ENCODE data around the gene TMED7. TPM values are rescaled to one million over a fixed set of nuclear protein-coding genes. Genes with fewer than 3 reads are reported as not detected.

The TMED7 gene
- total RNA-seq, 1 donor from 2014 or later: 107 TPM

DNA sequence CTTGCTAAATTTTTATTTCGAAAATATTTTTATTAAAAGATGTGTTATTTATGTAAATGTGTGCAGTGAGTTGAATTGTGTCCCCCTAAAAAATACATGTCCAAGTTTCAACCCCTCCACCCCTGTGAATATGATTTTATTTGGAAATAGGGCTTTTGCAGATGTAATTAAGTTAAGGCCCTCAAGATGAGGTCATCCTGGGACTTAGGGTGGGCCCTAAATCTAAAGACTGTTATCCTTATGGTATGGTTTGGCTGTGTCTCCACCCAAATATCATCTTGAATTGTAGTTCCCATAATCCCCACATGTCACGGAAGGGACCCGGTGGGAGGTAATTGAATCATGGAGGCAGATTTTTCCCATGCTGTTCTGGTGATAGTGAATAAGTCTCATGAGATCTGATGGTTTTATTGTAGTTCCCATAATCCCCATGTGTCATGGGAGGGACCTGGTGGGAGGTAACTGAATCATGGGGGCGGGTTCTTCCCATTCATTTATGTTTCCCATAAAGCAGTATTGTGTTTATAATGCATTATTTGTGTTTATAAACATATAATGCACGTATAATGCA, 1.5 kb upstream of the TMED7 start:
- no peak for DNase-seq

DNA sequence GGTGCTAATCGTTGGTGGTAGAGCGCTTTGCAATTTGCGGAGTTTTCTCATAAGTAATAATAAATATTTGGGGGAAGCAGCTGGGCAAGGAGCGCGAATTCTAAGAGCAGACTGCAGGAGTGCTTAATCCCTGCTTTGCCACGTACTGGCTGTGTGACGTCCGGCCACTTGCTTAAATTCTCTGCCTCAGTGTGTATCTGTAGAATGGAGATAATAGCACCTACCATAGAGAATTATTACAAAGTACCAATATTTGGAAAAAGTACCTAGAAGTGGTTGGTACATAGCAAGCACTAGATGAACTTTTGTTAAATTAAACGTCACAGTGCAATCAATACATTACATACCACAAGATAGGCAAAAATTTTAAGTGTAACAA, 598 bp upstream of the TMED7 start:
- DNase-seq: no peak

DNA sequence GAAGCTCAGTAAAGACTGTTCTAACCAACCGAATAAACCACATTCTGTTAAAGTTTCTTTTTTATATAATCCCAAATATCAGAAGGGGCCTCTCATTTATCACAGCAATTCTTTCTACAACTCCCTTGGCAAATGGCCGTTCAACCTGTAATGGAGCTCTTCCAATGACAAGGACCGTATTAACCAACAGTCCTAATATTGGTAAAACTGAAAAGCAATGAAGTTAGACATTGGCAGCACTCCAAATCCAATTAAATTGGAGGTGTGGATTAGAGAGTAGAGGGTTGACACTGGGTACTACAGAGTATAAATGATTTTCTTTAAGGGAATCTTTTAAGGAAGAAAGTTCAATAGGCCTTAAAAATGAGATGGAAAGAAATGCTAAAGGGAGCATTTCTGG, 842 bp downstream of the TMED7 start:
- DNase-seq: no peak

DNA sequence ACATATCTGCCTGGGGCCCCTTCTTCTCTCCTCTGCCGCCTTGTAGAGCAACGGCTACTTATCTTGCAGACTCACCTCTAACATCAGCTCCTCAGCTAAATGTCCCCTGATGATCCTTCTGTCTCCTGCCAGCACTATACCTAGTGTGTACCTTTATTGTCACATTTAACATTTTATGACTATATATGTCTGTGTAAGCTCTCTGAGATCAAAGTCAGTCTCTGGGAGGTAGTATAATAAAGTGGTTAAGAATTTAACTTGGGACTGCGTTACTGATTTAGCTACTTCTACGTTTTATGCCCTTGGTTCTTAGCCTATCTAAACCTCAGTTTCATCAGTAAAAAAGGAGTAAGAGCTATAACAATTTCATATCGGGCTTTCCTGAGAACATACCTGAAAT, 2.2 kb downstream of the TMED7 start:
- DNase-seq: no peak

DNA sequence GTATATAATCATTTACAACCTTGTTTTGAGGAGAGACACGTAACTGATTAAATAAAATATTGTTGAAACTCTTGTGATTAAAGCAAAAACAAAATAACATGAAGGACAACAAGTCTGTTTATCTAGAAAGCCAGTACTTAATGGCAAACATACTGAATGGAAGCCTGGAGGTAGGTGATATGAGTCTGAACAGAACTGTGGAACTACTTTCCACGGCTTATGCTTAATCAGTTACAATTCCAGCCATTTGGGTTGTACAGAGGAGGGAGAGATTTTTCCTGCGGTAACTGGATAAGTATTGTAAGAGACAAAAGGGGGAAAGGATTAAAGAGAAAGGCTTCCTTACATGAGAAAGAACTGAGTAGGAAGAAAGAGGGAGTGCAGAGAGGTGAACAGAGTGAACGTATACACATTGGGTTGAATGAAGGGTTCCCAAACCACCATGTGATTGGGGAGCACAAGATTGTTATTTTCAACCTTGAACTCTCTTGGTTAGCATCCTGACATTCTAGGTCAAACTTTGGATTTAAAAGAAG, 4.4 kb downstream of the TMED7 start:
- no peak for DNase-seq

DNA sequence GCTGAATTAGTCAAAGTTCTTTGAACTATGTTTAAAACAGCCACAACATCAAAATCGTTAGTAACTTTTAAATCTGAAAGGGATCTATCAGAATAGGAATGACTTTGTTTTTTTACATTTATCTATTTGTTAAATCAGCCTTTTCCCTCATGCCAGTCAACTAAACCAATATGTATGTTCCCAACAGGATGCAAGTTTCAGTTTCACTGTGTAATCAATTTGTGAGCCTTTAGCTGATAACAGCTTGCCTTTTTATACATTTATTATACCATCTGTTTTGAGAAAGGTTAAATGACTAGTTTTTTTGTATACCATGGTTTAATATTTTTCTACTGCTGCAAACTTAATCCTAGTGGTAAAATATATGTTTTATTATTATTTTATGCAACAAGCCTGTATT, 8.9 kb downstream of the TMED7 start:
- no peak for DNase-seq

- peak; percentile 81 for DNase-seq
Measured at GRCh38 chr5:115616472-115616871, 9.4 kb downstream of the TMED7 start.

GRCh38 chr5:115611873-115612272, 14.0 kb downstream of the TMED7 start:
- no peak for DNase-seq

DNA sequence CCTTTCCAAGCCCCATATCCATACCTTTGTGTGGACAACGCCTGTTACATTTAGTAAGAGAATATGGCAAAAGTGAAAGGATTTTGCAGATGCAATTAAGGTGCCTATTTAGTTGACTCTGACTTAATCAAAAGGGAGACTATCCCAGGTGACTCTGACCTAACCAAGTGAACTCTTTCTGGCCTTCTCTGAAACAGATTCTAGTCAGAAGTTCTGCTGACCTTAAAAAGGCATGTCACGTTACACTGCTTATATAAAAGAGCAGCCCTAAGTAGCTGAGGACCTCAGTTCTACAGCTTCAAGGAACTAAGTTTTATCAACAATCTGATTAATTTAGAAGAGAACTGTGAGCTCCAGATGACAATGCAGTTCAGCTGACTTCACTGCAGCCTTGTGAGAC, 17.9 kb downstream of the TMED7 start:
- no peak for DNase-seq

GRCh38 chr5:115605436-115605835, 20.4 kb downstream of the TMED7 start:
- no peak for DNase-seq

DNA sequence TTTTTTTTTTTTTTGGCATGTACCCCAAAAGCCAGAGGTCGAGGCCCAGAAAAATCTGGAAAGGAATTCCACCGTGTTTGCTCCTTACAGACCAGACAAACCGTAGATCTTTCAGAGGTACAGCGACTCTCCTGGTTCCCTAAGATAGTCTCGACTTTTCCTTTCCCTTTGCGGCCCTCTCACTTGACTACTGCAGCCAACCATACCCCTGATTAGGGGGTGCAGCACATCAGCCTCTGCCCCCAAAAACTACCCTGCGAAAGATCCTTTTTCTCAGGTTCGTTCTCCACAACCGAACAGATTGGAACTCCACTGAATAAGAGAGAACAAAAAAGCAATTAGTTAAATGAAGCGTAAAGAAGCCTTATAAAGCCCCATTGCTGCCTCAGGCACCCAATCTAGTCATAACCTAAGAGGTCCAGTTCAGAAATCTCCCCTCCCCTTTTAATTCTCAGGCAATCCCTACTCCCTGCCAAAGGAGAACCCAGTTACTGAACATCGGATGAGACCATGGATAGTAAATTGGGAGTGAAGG, 23.2 kb downstream of the TMED7 start:
- no peak for DNase-seq

DNA sequence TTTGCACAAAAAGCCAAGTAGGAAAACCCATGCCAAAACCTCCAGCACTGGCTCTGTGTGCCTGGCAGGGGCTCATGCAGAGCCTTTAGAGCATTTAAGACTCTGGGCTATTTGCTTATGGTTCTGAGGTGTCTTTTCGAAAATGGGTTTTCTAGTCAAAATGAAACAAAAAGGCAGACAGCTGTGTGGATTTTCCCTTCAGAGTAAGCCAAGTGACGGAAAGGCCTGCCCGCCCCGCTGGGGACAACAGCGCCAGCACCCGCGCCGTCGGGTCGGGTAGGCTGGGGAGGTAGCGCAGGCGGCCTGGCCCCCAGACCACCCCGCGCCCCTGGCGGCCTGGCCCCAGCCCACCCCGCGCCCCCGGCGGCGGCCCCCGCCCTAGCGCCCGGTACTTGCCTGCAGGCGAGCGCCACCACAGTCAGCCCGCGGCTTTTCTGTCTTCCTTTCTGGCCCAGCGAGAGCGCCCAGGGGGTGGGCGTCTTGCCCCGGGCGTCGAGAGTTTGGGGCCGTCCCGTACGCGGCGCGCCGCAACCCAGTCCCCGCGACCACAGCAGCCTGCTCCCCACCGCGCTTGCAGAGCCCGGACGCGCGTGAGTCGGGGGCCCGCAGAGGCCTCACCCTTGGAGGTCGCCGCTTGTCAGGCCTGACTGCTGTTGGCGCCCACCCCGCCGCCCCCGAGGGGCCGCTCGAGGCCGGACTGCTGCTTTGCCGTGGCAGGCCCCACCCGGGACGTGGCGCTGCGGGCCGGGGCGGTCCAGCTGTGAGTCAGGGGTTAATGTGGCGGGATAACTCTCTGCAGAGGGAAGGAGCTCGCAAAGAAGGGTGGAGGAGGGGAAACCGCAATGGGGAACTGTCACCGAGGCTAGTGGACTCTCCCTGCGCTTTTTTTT, 23.9 kb downstream of the TMED7 start, which contains the start of gene TICAM2:
TICAM2 (minus strand) TSS at position 779 of the 890 bp plus-strand sequence. CDS start 21,223 bp downstream, outside the sequence.
- DNase-seq: peak; percentile 78

DNA sequence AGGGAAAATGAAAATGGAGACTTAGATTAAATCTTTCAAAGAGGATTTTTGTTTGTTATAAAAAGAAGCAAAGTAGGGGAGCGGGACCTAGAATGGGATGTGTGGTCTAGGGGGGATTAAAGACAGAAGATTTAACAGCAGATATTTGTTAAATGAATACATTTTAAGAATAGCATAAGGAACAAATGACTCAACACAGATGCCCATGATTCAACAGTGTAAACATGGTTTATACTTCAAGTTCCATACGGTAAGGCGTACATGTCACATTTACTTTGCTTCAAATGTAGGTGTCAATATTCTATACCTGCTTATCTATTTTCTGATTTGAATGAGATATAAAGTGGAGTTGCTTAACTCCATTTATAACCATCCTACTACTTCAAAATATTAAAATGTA, 25.1 kb downstream of the TMED7 start:
- no peak for DNase-seq

DNA sequence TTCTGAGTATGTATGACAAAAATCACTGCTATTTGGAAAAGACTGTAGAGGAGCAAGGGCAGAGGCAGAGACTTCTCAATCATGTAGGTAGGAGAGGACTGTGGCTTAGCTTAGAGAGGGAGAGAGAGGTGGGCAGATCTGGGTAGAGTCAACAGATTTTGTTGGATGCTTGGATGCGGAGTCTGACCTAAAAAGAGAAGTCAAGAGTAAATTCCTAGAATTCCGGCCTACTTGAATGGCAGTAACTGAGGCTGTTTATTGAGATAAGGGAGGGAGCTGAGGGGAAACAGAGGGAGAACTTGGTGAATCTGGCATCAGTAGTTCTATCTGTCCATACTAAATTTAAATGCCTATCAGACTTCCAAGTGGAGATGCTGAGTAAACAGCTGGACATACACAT, 25.9 kb downstream of the TMED7 start:
- DNase-seq: no peak

GRCh38 chr5:115599502-115599901, 26.3 kb downstream of the TMED7 start:
- peak; percentile 43 for DNase-seq

GRCh38 chr5:115594128-115595047, 31.4 kb downstream of the TMED7 start:
- peak; percentile 11 for DNase-seq

DNA sequence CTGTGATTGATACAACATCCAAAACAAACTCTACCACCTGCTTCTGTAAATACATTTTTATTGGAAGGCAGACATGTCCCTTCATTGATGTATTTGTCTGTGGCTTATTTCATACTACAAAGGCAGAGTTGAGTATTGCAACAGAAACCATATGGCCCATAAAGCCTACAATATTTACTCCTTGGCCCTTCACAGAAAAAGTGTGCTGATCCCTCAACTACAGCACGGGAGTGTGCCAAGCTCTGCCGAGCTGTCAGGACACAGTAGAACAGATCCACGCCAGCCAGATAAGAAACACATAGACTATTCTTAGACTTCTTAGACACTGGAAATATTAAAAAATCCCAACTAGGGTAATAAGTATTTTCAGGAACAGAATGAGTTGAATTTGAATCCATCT, 36.8 kb downstream of the TMED7 start:
- no peak for DNase-seq

DNA sequence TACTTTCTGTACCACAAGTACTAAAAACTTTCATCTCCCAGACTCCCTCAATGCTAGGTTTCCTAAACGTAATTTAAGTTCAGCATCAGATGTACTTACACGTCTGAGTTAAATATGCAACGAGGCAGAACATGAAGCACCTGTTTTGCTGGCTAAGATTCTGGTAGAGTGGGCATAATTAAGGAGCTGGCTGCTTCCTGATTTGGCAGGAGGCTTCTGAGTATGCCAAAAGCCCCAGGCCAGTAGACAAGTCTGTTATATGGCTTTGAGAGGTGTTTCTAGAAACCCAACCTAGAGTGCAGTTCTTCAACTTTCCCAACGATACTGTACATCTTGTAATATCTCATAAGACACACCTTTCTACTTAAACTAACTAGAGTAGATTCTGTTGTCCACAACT, 37.2 kb downstream of the TMED7 start:
- DNase-seq: no peak

DNA sequence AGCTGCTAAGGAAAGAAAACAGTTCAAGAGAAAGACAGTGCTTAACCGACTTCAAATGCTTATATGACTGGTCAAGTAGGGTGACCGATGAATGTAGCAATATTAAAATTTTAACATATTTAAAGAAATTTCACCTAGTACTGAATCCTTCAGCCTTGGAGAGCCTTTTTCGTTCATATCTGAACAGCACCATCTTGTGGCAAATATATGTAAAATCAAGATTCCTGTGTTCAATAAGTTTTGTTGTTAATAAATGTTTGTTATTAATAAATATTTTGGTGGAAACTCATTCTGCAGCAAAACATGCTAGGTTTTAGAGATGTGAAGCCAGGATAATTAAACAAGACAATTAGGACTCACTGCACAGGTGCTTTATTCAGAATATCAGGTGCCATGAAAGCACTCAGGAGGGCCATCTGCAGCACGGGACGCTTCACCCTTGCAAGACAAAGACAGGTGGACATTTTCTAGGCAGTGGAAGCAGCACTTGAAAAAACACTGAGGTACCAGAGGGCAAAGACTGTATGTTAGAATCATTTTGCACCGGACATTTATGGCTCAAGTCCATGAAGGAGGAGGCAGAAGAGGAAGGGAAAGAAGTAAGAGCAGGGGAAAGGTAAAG, 39.2 kb downstream of the TMED7 start:
- DNase-seq: peak; percentile 52

GRCh38 chr5:115585265-115585664, 40.6 kb downstream of the TMED7 start:
- DNase-seq: no peak

GRCh38 chr5:115584501-115584900, 41.3 kb downstream of the TMED7 start:
- no peak for DNase-seq

DNA sequence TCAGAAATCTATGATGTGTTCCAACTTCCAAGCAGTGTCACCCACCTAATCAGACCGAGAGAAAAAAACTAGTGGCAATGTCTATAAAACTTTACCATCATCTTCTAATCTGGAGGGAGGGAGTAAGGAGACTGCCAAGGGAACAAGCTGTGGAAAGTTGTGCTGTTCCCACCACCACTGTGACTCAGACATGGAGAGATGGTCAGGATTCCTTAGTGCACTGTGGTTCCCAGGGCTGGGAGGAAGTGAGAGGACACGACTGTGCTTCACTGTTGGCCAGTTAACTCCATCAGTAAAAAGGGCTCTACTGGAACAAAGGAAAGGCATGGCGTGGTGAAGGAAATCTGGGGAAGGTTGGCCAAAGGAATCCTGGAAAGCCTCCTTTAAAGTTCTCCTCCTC, 42.4 kb downstream of the TMED7 start:
- DNase-seq: no peak

Data from tongue (tissue), 2 donors.